ENCODE data around the gene QRFP. TPM values are rescaled to one million over a fixed set of nuclear protein-coding genes. Genes with fewer than 3 reads are reported as not detected.

The QRFP gene
- total and polyA plus RNA-seq, 2 of the 8 experiments (the other 6 are each of a cell fraction or from before 2014, with no cell fraction given) = not detected

- WGBS, 2 experiments (ENCODE audit: extremely low coverage in 1 of 2, insufficient coverage in 1 of 2, insufficient read length in 1 of 2, insufficient replicate concordance in 2 of 2, low coverage in 1 of 2, low lambda C conversion rate in 2 of 2, missing lambda C conversion rate in 1 of 2) = 81% methylated on average over 14 of the region's 24 CpGs; no CpG with 5 or more reads in 1 of the 2 experiments
- CTCF ChIA-PET (ENCODE audit: partially characterized antibody) = interaction anchor here (0.9 to 2.4 kb wide), 5 partner anchors 14 to 213 kb away, joined by 3 to 6 read pairs (median 5); no protein-coding TSS in a partner anchor
- H2BK15ac ChIP-seq (ENCODE audit: low read length) = 0 out of 2 replicates have a peak overlapping the region, but pooled peaks have one; percentile 88
- no peaks in the 10 kb centered on the region for H3K23me2 ChIP-seq (ENCODE audit: low read depth, low read length)
- H3K9ac ChIP-seq (replicated peaks in 1 of 4; ENCODE audit: extremely low read depth in 1 of 4, low read depth in 3 of 4, low read length in 3 of 4) = no peak overlapping the region
- FAIRE-seq (no peak), DNase-seq (ENCODE audit: low read depth in 1 of 2, low spot score in 2 of 2) (peak in 1 of 2 experiments; percentile 55)
- peak overlapping the region; percentile 68; the same call in 1 of the 2 replicates for H2BK12ac ChIP-seq (ENCODE audit: low read depth, low read length)
- no peak overlapping the region for H3K4me3 ChIP-seq (ENCODE audit: extremely low read depth in 1 of 4, insufficient read depth in 2 of 4, low read depth in 3 of 4, low read length in 4 of 4)
- H3K4ac ChIP-seq (replicated peaks; ENCODE audit: insufficient read length, low read depth, low read length) = no peak overlapping the region
- H3K9me3 ChIP-seq (ENCODE audit: insufficient read depth in 2 of 2, low read depth in 1 of 2, low read length in 1 of 2) = no peaks in the 10 kb centered on the region
- H3K4me1 ChIP-seq (replicated peaks in 1 of 4; ENCODE audit: control insufficient read depth in 3 of 4, insufficient read depth in 4 of 4, low read length in 3 of 4) = peaks cover 0 to 18% (median 2%) of the 10 kb centered on the region in 4 experiments; a peak in 6 of 7 replicates
- peak overlapping the region; percentile 36; the same call in 1 of the 2 replicates for H4K8ac ChIP-seq (ENCODE audit: extremely low read depth, insufficient read depth, low read length)
- H4K20me1 ChIP-seq (replicated peaks in 1 of 2; ENCODE audit: control insufficient read depth in 1 of 2, insufficient read depth in 2 of 2, low read length in 2 of 2) = no peaks in the 10 kb centered on the region
- POLR2A ChIA-PET (ENCODE audit: partially characterized antibody) = interaction anchor here (1.1 to 1.8 kb wide), 3 partner anchors 8 to 224 kb away, joined by 3 to 9 read pairs (median 5); no protein-coding TSS in a partner anchor
- H3K18ac ChIP-seq (ENCODE audit: extremely low read depth, low read length) = no peak overlapping the region
- no peak overlapping the region for H2BK20ac ChIP-seq (ENCODE audit: low read length)
- H3K14ac ChIP-seq (ENCODE audit: insufficient read length) = no peak overlapping the region
- H2BK120ac ChIP-seq (replicated peaks; ENCODE audit: low read depth, low read length) = no peak overlapping the region
- no peak overlapping the region for H4K91ac ChIP-seq (replicated peaks; ENCODE audit: insufficient read length, low read length)
- TF ChIP-seq JUN (IDR thresholded peaks at IDR 0.05; ENCODE audit: low read depth, low read length) (no peak), GABPA (IDR thresholded peaks at IDR 0.05; ENCODE audit: borderline replicate concordance, insufficient read depth, low read length) (no peak), CHD1 (IDR thresholded peaks at IDR 0.05; ENCODE audit: low read depth, low read length) (no peak), CHD2 (IDR thresholded peaks at IDR 0.05; ENCODE audit: low read length) (no peak), RAD21 (IDR thresholded peaks at IDR 0.05 in 1 of 2, conservative IDR thresholded peaks at IDR 0.05 in 1 of 2; ENCODE audit: low read depth in 2 of 2, low read length in 2 of 2) (no peak), CTBP2 (IDR thresholded peaks at IDR 0.05; ENCODE audit: borderline replicate concordance, insufficient read depth, insufficient read length, low read length) (no peak), POLR2AphosphoS5 (IDR thresholded peaks at IDR 0.05; ENCODE audit: low read depth, low read length) (no peak), HDAC6 (IDR thresholded peaks at IDR 0.05; ENCODE audit: low read depth, low read length) (no peak)
- H3K23ac ChIP-seq (ENCODE audit: insufficient read length) = no peak overlapping the region
- H3K56ac ChIP-seq (replicated peaks; ENCODE audit: insufficient read length, low read depth, low read length) = no peak overlapping the region
- H3K4me2 ChIP-seq (ENCODE audit: insufficient read depth in 1 of 2, low read depth in 2 of 2, low read length in 2 of 2) = no peak overlapping the region
- no peaks in the 10 kb centered on the region; a peak in 1 of 7 replicates for H3K27me3 ChIP-seq (replicated peaks in 1 of 4; ENCODE audit: control insufficient read depth in 3 of 4, extremely low read depth in 1 of 4, insufficient read depth in 3 of 4, low read length in 3 of 4)
- H4K5ac ChIP-seq (ENCODE audit: insufficient read length, low read depth, low read length) = no peak overlapping the region
- H3K79me1 ChIP-seq (ENCODE audit: low read depth, low read length) = no peaks in the 10 kb centered on the region
- no peaks in the 10 kb centered on the region for H3K36me3 ChIP-seq (ENCODE audit: control insufficient read depth in 2 of 4, insufficient read depth in 4 of 4, low read length in 3 of 4)
- no peaks in the 10 kb centered on the region for H3K79me2 ChIP-seq (ENCODE audit: control insufficient read depth in 1 of 2, insufficient read depth in 2 of 2, low read length in 2 of 2)
- H2AK5ac ChIP-seq (ENCODE audit: low read depth, low read length) = no peak overlapping the region
- H3K27ac ChIP-seq (ENCODE audit: low read depth, low read length) = no peak overlapping the region
- peak overlapping the region; percentile 27; the same call in 1 of the 2 replicates for H2BK5ac ChIP-seq (ENCODE audit: low read depth, low read length)
- no peak overlapping the region for H2AFZ ChIP-seq (ENCODE audit: low read length)
Observed at GRCh38 chr9:130914417-130915095, 17.9 kb upstream of the QRFP start.

Data from H1 (cell line).